PFSK-1 (cell line): ENCODE measurements around the gene SPATA6L.

Experiments used
- FOXP2 ChIP-seq: optimal IDR thresholded peaks from 2 replicates; pipeline ENCODE3; 2011; ENCODE audit warnings: borderline replicate concordance, control low read depth, inconsistent platforms; ENCODE audit not compliant: insufficient read depth; ENCODE audit errors: extremely low read length, extremely low read depth
- POLR2AphosphoS5 ChIP-seq: IDR thresholded peaks from 2 replicates; pipeline ENCODE4 v1.6.1; 2012; ENCODE audit warnings: low read depth, mild to moderate bottlenecking, control low read depth, low read length, moderate library complexity
- REST ChIP-seq, 2 experiments: IDR thresholded peaks; 2 replicates each; pipeline versions ENCODE4 v1.6.1 to v1.8.0; 2011 to 2012; ENCODE audit warnings: low read depth in 2 of 2, low read length in 2 of 2, control low read depth in 1 of 2, inconsistent platforms in 1 of 2, mild to moderate bottlenecking in 1 of 2, moderate library complexity in 1 of 2; ENCODE audit not compliant: insufficient read depth in 1 of 2
- TAF1 ChIP-seq: IDR thresholded peaks from 2 replicates; pipeline ENCODE4 v1.6.1; 2012; ENCODE audit warnings: low read length, control low read depth, borderline replicate concordance; ENCODE audit not compliant: insufficient read depth

DNA sequence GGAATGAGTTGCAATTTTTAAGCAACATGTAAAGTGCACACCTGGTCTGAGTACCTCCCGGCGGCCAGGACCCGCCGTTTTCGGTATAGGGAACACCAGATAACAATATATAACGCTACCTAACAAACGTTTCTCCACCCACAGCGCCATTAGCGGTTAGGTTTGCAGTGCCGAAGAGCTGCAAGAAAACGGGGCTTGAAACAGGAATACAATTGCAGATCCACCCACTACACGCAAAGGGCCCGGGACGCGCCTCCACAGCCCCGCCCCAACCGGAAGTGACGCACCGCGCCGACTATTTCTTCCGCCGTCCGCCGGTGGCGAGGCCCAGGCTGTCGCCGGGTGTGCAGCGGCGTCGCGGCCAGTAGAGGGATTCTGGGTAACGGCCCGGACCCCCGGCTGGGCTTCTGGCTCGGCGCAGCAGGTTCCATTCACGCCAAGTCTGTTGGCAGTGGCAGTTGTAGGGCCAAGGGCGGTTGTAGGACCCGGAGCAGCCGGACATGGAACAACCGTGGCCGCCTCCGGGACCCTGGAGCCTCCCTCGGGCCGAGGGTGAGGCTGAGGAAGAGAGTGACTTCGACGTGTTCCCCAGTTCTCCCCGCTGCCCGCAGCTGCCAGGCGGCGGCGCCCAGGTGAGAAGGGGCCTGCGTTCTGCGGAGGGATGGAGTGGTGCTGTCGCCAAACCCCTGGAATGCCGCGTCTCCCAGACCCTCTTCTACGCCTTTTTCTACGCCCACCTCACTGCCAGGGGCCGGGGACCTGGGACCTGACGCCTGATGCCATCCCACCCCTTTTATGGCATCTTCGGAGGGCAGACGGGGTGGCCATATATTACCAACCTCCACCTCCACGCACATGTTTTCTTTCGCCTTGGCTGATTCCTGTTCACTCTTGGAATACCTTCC is 13.2 kb upstream of the SPATA6L start, which contains the start of gene CDC37L1:
- TF ChIP-seq TAF1 (peak; percentile 89), POLR2AphosphoS5 (peak; percentile 82), FOXP2 (peak; percentile 70), REST (IDR thresholded peaks at IDR 0.05; ENCODE audit: insufficient read depth in 1 of 2, low read depth in 2 of 2, low read length in 2 of 2) (peak in 1 of 2 experiments; percentile 25; a peak in 1 of 4 replicates)
